Measurements from ENCODE around the gene FEN1. TPM values are rescaled to one million over a fixed set of nuclear protein-coding genes. Genes with fewer than 3 reads are reported as not detected.
A peak's percentile ranks its signal among the peaks of the same experiment; 100 is the strongest.

Gene FEN1
- total RNA-seq, 2 donors from 2014 or later: 80.5 to 104 TPM

DNA sequence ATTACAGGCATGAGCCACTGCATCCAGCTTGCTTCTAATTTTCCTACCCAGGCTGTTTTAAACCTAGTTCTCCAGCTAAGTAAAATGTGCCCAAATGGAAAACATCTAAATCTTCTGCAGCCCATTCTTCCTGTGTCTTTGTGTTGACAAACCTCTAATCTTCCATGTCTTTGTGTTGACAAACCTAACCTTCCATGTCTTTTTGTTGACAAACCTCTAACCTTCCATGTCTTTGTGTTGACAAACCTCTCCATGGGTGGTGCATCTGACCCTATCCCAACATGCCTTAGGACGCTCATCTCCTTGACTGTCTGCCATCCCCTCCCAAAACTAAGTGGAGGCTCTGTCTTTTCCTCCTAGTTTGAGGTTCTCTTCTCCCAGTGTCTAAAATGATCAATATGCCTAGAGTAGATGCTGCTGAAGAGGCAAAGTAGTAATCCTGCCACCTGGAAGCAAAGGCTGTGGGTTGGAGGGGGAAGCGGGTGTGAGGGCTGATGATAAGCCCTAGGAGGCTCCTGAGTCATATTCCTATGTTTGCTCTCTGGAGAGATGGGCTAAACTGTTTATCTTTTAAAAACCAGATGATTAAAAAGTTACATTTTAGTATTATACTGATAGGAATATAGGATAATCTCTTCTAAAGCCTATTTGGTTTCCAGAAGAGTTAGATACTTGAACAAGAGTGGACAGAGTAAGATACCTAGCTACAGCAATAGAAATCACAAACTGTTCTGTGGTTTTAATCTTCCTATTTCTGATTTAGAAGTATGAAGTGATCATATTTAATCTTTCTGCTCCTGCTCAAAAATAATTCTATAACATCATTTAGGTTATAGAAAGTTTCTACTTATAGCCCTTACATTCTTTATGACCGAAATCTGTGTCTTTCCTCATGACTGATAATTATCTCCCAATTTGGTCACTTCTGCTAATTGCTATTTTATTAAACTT, 7.9 kb downstream of the FEN1 start:
- Mint-ChIP-seq H3K27ac (no peak overlapping the region), H3K36me3 (peaks cover 19 to 45% of the 10 kb centered on the region in 2 donors), H3K9me3 (no peaks in the 10 kb centered on the region)
- DNase-seq (ENCODE audit: low spot score in 2 of 2): no peak
- ATAC-seq: no peak

DNA sequence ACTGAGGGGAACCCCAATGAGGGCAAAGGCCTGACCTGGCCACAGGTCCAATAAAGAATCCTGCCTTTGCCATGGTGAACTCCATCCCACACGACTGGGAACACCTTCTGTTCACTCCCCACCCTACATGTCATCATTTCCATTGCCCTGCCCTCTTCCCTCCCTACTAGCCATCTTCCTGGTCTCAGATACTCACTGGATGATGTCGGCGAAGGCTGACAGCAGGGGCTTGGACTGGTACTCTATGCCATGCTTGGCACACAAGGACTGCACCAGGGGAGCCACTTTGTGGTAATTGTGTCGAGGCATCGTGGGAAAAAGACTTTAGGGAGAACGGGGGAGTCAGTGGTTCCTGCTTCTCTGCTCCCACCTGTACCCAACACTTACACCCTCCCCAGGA, 9.9 kb downstream of the FEN1 start:
- peaks cover 0 to 25% of the 10 kb centered on the region in 2 donors for H3K36me3 Mint-ChIP-seq

DNA sequence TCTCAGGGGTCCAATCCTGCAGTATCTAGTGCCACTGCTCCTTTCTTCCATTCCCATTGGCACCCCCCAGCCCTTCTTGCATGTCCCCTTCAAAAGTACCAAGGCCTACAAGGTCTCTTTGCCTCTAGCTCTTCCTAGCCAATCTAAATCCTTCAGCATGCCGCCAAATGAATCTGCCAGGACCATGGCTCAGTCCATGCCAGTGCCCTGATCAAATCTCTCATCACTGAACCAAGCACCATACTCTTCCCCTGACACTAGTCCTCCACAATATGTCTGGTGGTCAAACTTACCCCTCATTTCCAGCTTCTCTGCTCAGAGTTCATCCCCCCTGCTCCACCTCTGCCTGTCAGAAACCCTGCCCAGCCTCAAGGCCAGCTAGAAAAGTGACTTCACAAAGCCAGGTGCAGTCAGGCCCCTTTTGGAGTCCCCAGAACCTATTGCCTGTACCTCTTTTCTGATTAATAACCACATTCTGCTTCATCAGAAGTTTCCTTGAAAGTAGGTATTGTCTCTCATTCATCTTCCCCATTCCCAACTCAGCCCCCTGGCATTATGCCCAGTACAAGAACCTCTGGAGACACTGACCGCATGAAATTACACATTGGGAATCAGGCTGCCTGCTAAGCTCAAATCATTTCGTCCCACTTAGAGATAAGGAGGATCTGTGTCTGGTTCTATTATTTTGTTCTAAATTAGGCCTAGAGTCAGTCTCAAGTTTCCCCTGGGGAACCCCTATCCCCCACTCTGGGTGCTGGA, 11.4 kb downstream of the FEN1 start:
- no peaks in the 10 kb centered on the region for H3K9me3 Mint-ChIP-seq
- peaks cover 0 to 14% of the 10 kb centered on the region in 2 donors for H3K36me3 Mint-ChIP-seq
- ATAC-seq (no peak), DNase-seq (ENCODE audit: low spot score in 2 of 2) (no peak)
- peak overlapping the region in 1 of 2 donors; percentile 63 for H3K27ac Mint-ChIP-seq

More for the DNA sequence above, 9.9 kb downstream of the FEN1 start:
- DNase-seq (ENCODE audit: low spot score in 2 of 2) (no peak), ATAC-seq (no peak)
- no peak overlapping the region for H3K27ac Mint-ChIP-seq
- H3K9me3 Mint-ChIP-seq: no peaks in the 10 kb centered on the region

DNA sequence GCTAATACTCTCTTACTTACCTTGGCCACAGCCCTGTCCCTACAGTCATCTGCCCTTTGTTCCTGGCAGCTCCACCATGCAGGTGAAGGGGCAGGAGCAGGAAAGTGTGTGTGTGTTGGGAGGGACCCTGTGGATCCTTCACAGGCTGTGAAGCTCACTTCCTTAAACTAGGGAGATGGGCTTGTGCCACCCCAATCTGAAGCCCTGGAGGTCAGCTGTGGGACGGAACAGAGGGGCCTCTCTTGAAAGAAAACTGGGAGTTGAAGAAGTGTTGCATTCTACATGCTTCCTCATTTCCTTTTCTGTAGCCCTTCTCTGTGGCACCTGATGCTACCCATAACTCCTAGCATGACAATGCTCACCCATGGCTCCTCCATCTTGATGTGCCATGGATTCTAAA, 12.4 kb downstream of the FEN1 start:
- H3K36me3 Mint-ChIP-seq: peaks cover 0 to 6% of the 10 kb centered on the region in 2 donors
- no peak for ATAC-seq
- H3K27ac Mint-ChIP-seq: no peak overlapping the region
- no peak for DNase-seq (ENCODE audit: low spot score in 2 of 2)
- H3K9me3 Mint-ChIP-seq: no peaks in the 10 kb centered on the region

DNA sequence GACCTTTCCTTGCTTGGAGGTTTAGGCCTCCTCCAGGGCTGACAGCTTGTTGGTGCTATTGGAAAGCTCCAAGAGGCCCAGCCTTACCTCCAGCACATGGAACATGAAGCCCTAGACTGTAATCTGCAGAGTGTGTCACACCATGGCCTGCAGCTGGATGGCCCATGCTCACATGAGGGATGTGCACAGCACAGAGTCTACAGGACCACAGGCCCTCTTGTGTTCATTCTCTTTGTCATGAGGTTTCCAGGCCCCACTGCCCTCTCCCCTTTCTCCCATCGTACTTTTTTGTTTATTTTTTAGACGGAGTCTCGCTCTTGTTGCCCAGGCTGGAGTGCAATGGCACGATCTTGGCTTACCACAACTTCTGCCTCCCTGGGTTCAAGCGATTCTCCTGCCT, 14.1 kb downstream of the FEN1 start:
- no peaks in the 10 kb centered on the region for H3K9me3 Mint-ChIP-seq
- H3K27ac Mint-ChIP-seq: no peak overlapping the region
- DNase-seq (ENCODE audit: low spot score in 2 of 2): no peak
- ATAC-seq: no peak
- H3K36me3 Mint-ChIP-seq: peaks cover under 1 to 7% of the 10 kb centered on the region in 2 donors

DNA sequence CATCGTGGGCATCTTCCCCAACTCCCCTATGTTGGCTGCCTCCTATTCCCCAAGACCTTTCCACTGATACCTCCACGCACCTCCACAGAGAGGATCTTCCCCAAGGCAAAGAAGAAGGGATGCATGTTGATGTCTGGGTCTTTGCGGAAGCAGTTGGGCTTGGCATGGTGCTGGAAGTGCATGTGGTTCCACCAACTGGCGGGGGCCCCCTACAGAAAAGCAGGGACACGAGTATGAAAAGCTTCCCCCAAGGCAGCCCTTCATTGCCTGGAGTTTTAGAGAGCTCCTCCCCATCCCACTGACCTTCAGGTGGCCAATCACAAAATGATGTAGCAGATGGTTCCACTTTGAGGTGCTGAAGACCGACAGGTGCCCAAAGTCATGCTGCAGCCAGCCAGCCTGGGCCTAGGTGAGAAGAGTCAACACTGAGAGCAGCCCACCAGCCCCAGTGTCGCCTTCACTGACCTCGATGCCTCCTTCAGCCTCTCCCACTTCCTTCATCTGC, 18.0 kb downstream of the FEN1 start:
- ATAC-seq (no peak), DNase-seq (ENCODE audit: low spot score in 2 of 2) (no peak)
- Mint-ChIP-seq H3K27ac (no peak overlapping the region), H3K36me3 (peaks cover 18 to 24% of the 10 kb centered on the region in 2 donors), H3K9me3 (no peaks in the 10 kb centered on the region)

DNA sequence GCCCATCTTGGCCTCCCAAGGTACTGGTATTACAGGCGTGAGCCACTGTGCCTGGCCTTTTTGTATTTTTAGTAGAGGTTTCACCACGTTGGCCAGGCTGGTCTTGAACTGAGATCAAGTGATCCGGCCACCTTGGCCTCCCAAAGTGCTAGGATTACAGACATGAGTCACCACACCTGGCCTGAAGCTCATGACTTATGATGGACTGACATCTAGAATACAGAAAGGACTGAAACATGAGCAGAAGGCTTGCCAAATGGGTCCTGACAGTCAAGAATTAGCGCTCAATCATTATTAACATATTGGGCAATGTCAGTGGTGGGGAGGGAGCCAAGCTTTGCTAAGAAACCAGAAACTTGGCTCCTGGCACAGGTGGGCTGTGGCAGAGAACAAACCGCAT, 19.1 kb downstream of the FEN1 start:
- no peak overlapping the region for H3K27ac Mint-ChIP-seq

DNA sequence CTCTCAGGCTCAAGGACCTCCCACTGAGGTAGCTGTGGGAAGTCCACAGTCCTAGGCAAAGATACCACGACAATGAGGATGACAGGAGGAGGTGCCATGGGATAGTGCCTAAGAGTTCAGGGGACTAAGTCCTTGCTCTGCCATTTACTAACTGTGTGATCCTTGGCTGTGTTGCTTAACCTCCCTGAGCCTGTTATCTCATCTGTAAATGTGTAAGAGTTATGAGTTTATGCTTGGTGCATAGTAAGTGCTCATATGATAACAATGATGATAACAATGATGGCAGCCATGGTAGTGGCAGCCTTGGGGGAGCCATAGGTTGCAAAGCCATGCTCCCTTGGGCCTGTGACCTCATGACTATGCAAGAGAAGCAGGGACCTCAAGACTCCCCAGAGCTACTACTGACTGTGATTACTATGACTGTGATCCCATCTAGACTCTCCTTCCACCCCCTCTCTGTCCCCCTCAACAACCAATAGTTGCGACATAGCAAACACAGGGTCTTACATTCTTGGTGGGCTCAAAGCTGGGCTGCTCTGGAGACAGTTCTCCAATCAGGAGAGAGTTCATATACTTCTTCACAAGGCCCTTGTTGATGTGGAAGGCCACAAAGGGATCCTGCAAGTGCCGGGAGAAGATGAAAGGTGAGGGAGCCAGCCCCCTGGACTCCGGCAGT, 20.2 kb downstream of the FEN1 start:
- H3K9me3 Mint-ChIP-seq: no peaks in the 10 kb centered on the region
- DNase-seq (ENCODE audit: low spot score in 2 of 2) (no peak), ATAC-seq (no peak)
- no peak overlapping the region for H3K27ac Mint-ChIP-seq
- H3K36me3 Mint-ChIP-seq: peaks cover 23 to 29% of the 10 kb centered on the region in 2 donors

More for the DNA sequence above, 19.1 kb downstream of the FEN1 start:
- no peaks in the 10 kb centered on the region for H3K9me3 Mint-ChIP-seq
- peaks cover 23 to 29% of the 10 kb centered on the region in 2 donors for H3K36me3 Mint-ChIP-seq
- ATAC-seq: no peak
- no peak for DNase-seq (ENCODE audit: low spot score in 2 of 2)

DNA sequence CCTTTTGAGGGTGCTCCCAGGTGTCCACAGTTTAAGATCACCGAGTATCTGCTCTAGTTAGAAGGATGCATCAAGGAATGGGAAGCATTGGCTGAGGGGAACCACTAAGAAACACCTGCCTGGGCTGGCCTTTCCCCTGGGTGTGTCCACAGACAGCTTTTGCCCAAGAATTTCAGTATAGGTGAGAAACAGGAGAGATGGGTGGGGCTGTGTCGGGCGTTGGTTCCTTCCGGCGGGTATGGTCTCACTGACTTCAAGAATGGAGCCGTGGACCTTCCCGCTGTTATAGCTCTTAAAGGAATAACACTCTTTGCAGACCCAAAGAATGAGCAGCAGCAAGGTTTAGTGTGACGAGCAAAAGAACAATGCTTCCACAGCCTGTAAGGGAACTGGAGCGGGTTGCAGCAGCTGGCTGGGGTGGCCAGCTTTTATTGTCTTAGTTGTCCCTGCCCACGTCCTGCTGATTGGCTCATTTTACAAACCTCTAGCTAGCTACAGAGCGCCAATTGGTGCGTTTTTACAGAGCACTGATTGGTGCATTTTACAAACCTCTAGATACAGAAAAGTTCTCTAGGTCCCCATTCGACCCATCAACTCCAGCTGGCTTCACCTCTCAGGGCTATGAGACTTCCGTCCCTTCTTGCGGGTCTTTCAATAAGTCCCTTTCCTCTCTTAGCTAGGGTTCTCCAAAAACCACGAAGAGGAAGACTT, 21.7 kb downstream of the FEN1 start:
- H3K27ac Mint-ChIP-seq: peak overlapping the region; percentile 79 to 91
- no peaks in the 10 kb centered on the region for H3K9me3 Mint-ChIP-seq
- DNase-seq (ENCODE audit: low spot score in 2 of 2): peak in 1 of 2 donors; percentile 13
- ATAC-seq: no peak
- H3K36me3 Mint-ChIP-seq: peaks cover 23 to 29% of the 10 kb centered on the region in 2 donors

DNA sequence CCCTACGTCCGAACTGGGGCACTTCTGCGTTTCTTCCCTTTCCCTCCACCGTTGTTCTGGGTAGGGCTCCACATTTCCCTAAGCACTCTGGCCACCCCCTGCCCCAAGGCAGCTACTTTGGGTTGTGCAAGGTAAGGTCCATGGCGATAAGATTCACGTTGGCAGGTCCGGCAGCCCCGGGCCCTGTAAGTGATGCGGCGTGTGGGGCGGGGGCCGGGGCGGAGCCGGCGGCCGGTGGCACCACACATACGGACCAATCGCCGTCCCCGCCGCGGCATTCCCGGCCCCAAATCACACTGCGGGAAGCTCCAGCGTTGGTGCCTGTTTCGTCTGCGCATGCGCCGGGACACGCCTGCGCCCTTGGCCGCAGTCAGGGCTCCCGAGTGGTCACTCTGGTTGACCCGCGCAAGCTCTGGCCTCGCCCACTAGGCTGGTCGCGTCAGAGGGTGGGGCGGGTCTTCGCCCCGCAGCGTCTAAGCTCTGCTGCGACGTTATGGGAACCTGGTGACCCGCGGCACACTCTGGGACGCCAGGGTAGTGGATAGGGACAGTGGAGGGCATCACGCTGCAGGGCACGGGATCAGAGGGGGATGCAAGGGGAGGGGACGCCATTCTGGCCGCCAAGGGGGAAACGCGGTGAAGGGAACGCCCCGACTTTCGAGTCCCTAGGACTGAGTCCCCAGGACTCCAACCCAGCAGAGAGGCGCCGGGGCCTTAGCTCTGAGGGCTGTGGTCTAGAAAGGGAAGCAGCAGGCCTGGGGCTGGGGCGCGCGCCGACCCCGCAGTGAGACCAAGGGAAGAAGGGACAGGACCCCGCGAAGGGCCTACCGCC, 22.5 kb downstream of the FEN1 start:
- peak; percentile 66 to 74 for ATAC-seq
- Mint-ChIP-seq H3K27ac (peak overlapping the region; percentile 79 to 91), H3K36me3 (peaks cover 23 to 29% of the 10 kb centered on the region in 2 donors), H3K9me3 (no peaks in the 10 kb centered on the region)
- peak; percentile 65 to 91 for DNase-seq (ENCODE audit: low spot score in 2 of 2)

DNA sequence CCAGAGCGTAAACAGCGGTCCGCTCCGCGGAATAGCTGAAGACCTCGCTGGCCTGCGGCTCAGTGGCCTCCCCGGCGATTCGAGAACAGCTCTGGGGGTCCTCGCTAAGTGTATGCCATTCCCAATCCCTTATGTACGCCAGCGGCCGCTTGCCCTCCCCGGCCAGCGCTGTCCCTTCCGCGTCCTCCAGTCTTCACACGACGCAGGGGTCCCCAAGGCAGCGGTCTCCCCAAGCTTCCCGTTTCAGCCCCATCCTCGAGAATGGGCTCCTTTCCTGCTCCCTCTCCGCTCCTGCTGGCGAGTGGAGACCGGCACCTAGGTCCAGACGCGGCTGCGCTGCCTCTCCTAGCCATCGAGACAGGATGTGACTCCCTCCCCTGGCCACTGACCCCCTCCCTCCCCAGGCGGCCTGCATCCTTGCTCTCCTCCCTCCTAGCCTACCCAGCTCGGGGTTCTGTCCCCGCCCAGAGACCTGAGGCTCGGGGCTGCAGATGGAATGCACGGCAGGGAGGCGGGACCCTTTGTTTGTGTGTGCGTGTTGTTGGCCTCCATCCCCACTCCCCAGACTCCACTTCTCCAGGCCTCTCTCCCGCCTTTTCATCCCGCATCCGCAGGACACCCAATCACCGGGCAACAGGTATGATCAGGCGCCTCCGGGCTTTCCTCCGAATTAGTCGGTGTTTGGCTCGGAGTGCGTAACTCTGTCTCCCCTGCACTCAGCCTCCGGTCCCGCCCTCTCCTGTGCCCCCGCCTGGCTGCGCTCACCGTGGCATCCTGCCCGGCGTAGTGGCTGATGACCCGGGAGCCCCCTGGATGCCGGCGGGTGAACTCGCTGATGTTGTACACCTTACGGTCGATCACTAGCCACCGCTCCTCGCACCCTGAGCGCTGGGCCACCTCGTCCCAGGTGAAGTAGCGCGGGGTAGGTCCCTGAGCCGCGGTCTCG, 23.4 kb downstream of the FEN1 start:
- DNase-seq (ENCODE audit: low spot score in 2 of 2): peak; percentile 65
- peaks cover 23 to 29% of the 10 kb centered on the region in 2 donors for H3K36me3 Mint-ChIP-seq
- H3K9me3 Mint-ChIP-seq: no peaks in the 10 kb centered on the region
- H3K27ac Mint-ChIP-seq: peak overlapping the region; percentile 82 to 91
- peak; percentile 50 to 67 for ATAC-seq

DNA sequence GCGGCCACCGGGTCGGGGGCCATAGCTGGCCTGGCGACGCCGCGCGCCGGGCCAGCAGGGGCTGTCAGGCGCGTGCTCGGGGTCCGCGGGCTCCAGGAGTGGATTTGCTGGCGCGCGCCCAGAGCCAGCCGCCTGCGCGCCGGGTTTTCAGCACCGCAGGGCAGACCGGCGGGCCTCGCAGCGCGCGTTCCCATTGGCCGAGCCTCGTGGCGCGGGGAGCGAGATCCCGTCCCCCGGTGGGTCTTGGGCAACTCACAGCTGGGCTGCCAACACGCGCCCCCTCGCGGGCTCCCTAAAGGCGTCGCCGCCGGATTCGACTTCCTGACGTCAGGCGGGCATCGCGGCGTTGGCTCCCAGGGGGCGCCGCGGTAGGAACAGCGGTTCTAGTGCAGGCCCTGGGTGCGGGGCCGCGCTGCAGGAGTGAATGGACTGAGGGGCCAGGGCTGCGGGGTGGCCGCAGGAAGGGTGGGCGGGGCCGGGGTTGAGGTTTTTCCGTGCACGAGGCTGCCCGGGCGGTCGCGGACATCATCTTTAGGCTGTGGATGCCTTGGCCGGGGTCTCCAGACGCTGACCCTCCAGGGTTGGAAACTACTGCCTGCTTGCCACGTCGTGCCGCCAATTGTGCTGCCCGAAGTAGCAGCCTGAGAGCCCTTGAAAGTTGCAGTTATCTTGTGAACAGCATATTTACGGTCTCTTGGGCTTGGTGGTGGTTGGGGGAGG, 24.2 kb downstream of the FEN1 start, which contains the start of gene FADS1:
TSS of gene FADS1 (minus strand) at position 268 of the 720 bp plus-strand sequence. CDS start at position 194, 74 bp downstream.
- peak within 1 kb of the TSS; percentile 82 to 91 for H3K27ac Mint-ChIP-seq

DNA sequence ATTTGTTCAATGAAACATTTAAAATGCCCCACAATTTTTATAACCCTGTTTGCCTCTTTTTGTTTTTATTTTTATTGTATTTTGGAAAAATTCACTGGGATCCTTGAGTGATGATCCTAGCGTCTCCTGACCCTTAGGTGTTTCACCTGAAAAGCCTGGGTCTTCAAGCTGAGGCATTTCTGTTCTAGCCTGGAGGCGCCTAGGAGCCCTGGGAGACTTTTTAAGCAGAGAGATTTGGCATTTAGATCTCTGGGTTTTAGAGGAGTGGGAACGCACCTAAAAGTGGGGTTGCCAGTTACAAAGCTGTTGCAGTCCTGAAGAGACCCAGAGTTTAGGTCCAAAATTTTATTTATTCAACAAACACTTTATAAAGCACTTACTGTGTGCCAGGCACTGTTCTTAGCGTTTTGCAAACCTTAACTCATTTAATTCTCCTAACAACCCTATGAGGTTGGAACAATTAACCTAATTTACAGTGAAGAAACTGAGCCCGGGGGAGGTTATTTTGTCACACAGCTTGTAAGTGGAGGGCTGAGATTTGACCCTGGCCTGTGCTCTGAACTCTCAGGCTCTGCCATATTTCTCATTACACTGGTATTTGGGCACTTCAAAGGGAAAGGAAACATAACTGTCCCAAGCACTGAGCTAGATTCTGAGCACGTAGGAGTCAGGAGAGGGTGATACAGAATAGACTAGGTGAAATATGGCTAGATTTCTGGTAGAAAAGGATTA, 24.9 kb downstream of the FEN1 start:
- H3K36me3 Mint-ChIP-seq: peaks cover 16 to 19% of the 10 kb centered on the region in 2 donors
- DNase-seq (ENCODE audit: low spot score in 2 of 2) (no peak), ATAC-seq (no peak)
- H3K27ac Mint-ChIP-seq: no peak overlapping the region
- no peaks in the 10 kb centered on the region for H3K9me3 Mint-ChIP-seq

More for the DNA sequence above, 24.2 kb downstream of the FEN1 start, which contains the start of gene FADS1:
- Mint-ChIP-seq H3K9me3 (no peaks in the 10 kb centered on the region), H3K36me3 (peaks cover 21 to 26% of the 10 kb centered on the region in 2 donors)
- peak; percentile 85 for DNase-seq (ENCODE audit: low spot score in 2 of 2)
- ATAC-seq: peak; percentile 66 to 81

Measured in activated naive CD4-positive, alpha-beta T cell treated with anti-CD3 and anti-CD28 coated beads, Interleukin-2, amount 50 U/mL, for 72 hours (primary cell).